ENCODE results near the gene GREB1L. TPM values are rescaled to one million over a fixed set of nuclear protein-coding genes. Genes with fewer than 3 reads are reported as not detected.
"Not testable (repeated sequence)": the region's sequence is repeated elsewhere in the genome, so short reads cannot be mapped to it uniquely, and the experiment has no call there.

The GREB1L gene
- polyA plus RNA-seq, 1 donor from 2014 or later, result 23.3 TPM

- Histone ChIP-seq H3K4me2 (ENCODE audit: low read length) (no peak overlapping the region), H4K20me1 (ENCODE audit: insufficient read depth) (no peaks in the 10 kb centered on the region), H3K9me3 (ENCODE audit: low read length) (no peaks in the 10 kb centered on the region), H3K36me3 (ENCODE audit: insufficient read depth, low read length) (no peaks in the 10 kb centered on the region), H3K79me2 (replicated peaks; ENCODE audit: insufficient read depth, low read length) (no peaks in the 10 kb centered on the region), H3K9ac (ENCODE audit: low read length) (no peak overlapping the region), H3F3A (ENCODE audit: insufficient read depth, low read length, poor library complexity, severe bottlenecking) (no peaks in the 10 kb centered on the region), H3K27ac (ENCODE audit: low read length) (no peak overlapping the region), H3K27me3 (ENCODE audit: insufficient read depth, low read depth, low read length) (no peaks in the 10 kb centered on the region), H3K4me3 (ENCODE audit: low read length) (no peak overlapping the region), H2AFZ (ENCODE audit: low read depth, low read length) (no peak overlapping the region), H3K9me2 (ENCODE audit: insufficient read depth, low read length) (no peaks in the 10 kb centered on the region)
- no peak for TF ChIP-seq SMC3 (conservative IDR thresholded peaks at IDR 0.05; ENCODE audit: poor library complexity)
- TF ChIP-seq EZH2 (IDR thresholded peaks at IDR 0.05; ENCODE audit: borderline replicate concordance, insufficient read depth, low read length, poor library complexity, severe bottlenecking), result no peak
- no peak for TF ChIP-seq CTCF (IDR thresholded peaks at IDR 0.05; ENCODE audit: poor library complexity, severe bottlenecking)
- TF ChIP-seq EP300 (conservative IDR thresholded peaks at IDR 0.05; ENCODE audit: poor library complexity, severe bottlenecking), result no peak
- TF ChIP-seq RAD21 (conservative IDR thresholded peaks at IDR 0.05), result no peak
- no peak for TF ChIP-seq MXI1 (conservative IDR thresholded peaks at IDR 0.05; ENCODE audit: poor library complexity, severe bottlenecking)
- TF ChIP-seq POLR2AphosphoS5 (IDR thresholded peaks at IDR 0.05), result no peak
- TF ChIP-seq REST (IDR thresholded peaks at IDR 0.05; ENCODE audit: borderline replicate concordance), result no peak
- no peak for TF ChIP-seq TAF1 (IDR thresholded peaks at IDR 0.05; ENCODE audit: low read depth)
Measured at GRCh38 chr18:21210784-21211183, 31.2 kb upstream of the GREB1L start.

GRCh38 chr18:21214409-21214808 lies 27.6 kb upstream of the GREB1L start:
- not testable (repeated sequence) for H3K4me2 ChIP-seq (ENCODE audit: low read length); H3K9me3 ChIP-seq (ENCODE audit: low read length); H3K9ac ChIP-seq (ENCODE audit: low read length); H3K27me3 ChIP-seq (ENCODE audit: insufficient read depth, low read depth, low read length); H4K20me1 ChIP-seq (ENCODE audit: insufficient read depth); H2AFZ ChIP-seq (ENCODE audit: low read depth, low read length); H3K9me2 ChIP-seq (ENCODE audit: insufficient read depth, low read length); H3K27ac ChIP-seq (ENCODE audit: low read length); H3K36me3 ChIP-seq (ENCODE audit: insufficient read depth, low read length); H3K79me2 ChIP-seq (replicated peaks; ENCODE audit: insufficient read depth, low read length); H3F3A ChIP-seq (ENCODE audit: insufficient read depth, low read length, poor library complexity, severe bottlenecking); H3K4me3 ChIP-seq (ENCODE audit: low read length)

GRCh38 chr18:21215490-21215889 lies 26.5 kb upstream of the GREB1L start:
- Histone ChIP-seq H3F3A (ENCODE audit: insufficient read depth, low read length, poor library complexity, severe bottlenecking) (no peaks in the 10 kb centered on the region), H3K27ac (ENCODE audit: low read length) (no peak overlapping the region), H3K36me3 (ENCODE audit: insufficient read depth, low read length) (no peaks in the 10 kb centered on the region), H3K4me2 (ENCODE audit: low read length) (no peak overlapping the region), H4K20me1 (ENCODE audit: insufficient read depth) (no peaks in the 10 kb centered on the region), H3K9me3 (ENCODE audit: low read length) (no peaks in the 10 kb centered on the region), H3K9ac (ENCODE audit: low read length) (no peak overlapping the region), H3K9me2 (ENCODE audit: insufficient read depth, low read length) (no peaks in the 10 kb centered on the region), H3K4me3 (ENCODE audit: low read length) (no peak overlapping the region), H3K27me3 (ENCODE audit: insufficient read depth, low read depth, low read length) (no peaks in the 10 kb centered on the region), H2AFZ (ENCODE audit: low read depth, low read length) (no peak overlapping the region), H3K79me2 (replicated peaks; ENCODE audit: insufficient read depth, low read length) (no peaks in the 10 kb centered on the region)
- TF ChIP-seq TAF1 (IDR thresholded peaks at IDR 0.05; ENCODE audit: low read depth) (no peak), REST (IDR thresholded peaks at IDR 0.05; ENCODE audit: borderline replicate concordance) (no peak), CTCF (IDR thresholded peaks at IDR 0.05; ENCODE audit: poor library complexity, severe bottlenecking) (no peak), EP300 (conservative IDR thresholded peaks at IDR 0.05; ENCODE audit: poor library complexity, severe bottlenecking) (no peak), EZH2 (IDR thresholded peaks at IDR 0.05; ENCODE audit: borderline replicate concordance, insufficient read depth, low read length, poor library complexity, severe bottlenecking) (no peak), SMC3 (conservative IDR thresholded peaks at IDR 0.05; ENCODE audit: poor library complexity) (no peak), RAD21 (conservative IDR thresholded peaks at IDR 0.05) (no peak), MXI1 (conservative IDR thresholded peaks at IDR 0.05; ENCODE audit: poor library complexity, severe bottlenecking) (no peak), POLR2AphosphoS5 (IDR thresholded peaks at IDR 0.05) (no peak)
